ENCODE results near the gene HMGB2. TPM values are rescaled to one million over a fixed set of nuclear protein-coding genes. Genes with fewer than 3 reads are reported as not detected.

Gene HMGB2
- total RNA-seq, 1 experiment from 2014 or later = 326 TPM

GRCh38 chr4:173370130-173370476 is 35.9 kb upstream of the HMGB2 start:
- Mint-ChIP-seq H3K9me3 (ENCODE audit: unreplicated experiment) (no peaks in the 10 kb centered on the region), H3K4me1 (ENCODE audit: low read depth, unreplicated experiment) (peaks cover 6% of the 10 kb centered on the region), H3K4me3 (ENCODE audit: unreplicated experiment) (peak overlapping the region; percentile 85), H3K27ac (ENCODE audit: unreplicated experiment) (peak overlapping the region; percentile 83), H3K27me3 (ENCODE audit: insufficient read depth, unreplicated experiment) (peaks cover 2% of the 10 kb centered on the region), H3K36me3 (ENCODE audit: insufficient read depth, unreplicated experiment) (peaks cover 11% of the 10 kb centered on the region)
- H3K36me3 ChIP-seq (ENCODE audit: control insufficient read depth, insufficient read depth, low read length) = no peaks in the 10 kb centered on the region
- no peaks in the 10 kb centered on the region for H3K27me3 ChIP-seq (replicated peaks; ENCODE audit: control insufficient read depth, insufficient read depth, low read length)
- BruUV-seq (replicated peaks) = no TSS peak
- no peaks in the 10 kb centered on the region for H3K9me3 ChIP-seq
- DNase-seq = no peak
- POLR2A ChIA-PET = interaction anchor here (1.0 to 4.0 kb wide), 6 partner anchors 25 to 50 kb away, joined by 3 to 113 read pairs (median 7); partner anchors contain the start of gene HMGB2
- H3K4me3 ChIP-seq (ENCODE audit: low read depth, low read length) = peak overlapping the region; percentile 57
- 0 out of 2 replicates have a peak, but pooled peaks cover 3% of the 10 kb centered on the region for H3K4me1 ChIP-seq
- intact Hi-C loops (cut with micrococcal nuclease; ENCODE audit: unreplicated experiment) = loop anchor here (1.0 to 2.0 kb wide), 2 partner anchors 36 to 47 kb away; partner anchors contain the start of gene HMGB2
- CTCF ChIA-PET = interaction anchor here (0.6 to 2.0 kb wide), 8 partner anchors 9 to 124 kb away, joined by 3 to 20 read pairs (median 4); partner anchors contain the start of gene HMGB2
- TF ChIP-seq, protein P1, sequence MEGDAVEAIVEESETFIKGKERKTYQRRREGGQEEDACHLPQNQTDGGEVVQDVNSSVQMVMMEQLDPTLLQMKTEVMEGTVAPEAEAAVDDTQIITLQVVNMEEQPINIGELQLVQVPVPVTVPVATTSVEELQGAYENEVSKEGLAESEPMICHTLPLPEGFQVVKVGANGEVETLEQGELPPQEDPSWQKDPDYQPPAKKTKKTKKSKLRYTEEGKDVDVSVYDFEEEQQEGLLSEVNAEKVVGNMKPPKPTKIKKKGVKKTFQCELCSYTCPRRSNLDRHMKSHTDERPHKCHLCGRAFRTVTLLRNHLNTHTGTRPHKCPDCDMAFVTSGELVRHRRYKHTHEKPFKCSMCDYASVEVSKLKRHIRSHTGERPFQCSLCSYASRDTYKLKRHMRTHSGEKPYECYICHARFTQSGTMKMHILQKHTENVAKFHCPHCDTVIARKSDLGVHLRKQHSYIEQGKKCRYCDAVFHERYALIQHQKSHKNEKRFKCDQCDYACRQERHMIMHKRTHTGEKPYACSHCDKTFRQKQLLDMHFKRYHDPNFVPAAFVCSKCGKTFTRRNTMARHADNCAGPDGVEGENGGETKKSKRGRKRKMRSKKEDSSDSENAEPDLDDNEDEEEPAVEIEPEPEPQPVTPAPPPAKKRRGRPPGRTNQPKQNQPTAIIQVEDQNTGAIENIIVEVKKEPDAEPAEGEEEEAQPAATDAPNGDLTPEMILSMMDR (IDR thresholded peaks at IDR 0.05; ENCODE audit: insufficient read depth in 1 of 2, low read depth in 1 of 2, low read length in 1 of 2, severe bottlenecking in 1 of 2, unreplicated experiment in 1 of 2) = no peak

- Histone ChIP-seq H3K9me3 (no peaks in the 10 kb centered on the region), H3K4me1 (no peaks in the 10 kb centered on the region), H3K36me3 (ENCODE audit: control insufficient read depth, insufficient read depth, low read length) (no peaks in the 10 kb centered on the region), H3K27me3 (replicated peaks; ENCODE audit: control insufficient read depth, insufficient read depth, low read length) (no peaks in the 10 kb centered on the region), H3K4me3 (ENCODE audit: low read depth, low read length) (no peak overlapping the region)
- Mint-ChIP-seq H3K4me1 (ENCODE audit: low read depth, unreplicated experiment) (peaks cover under 1% of the 10 kb centered on the region), H3K9me3 (ENCODE audit: unreplicated experiment) (no peaks in the 10 kb centered on the region), H3K27ac (ENCODE audit: unreplicated experiment) (no peak overlapping the region), H3K4me3 (ENCODE audit: unreplicated experiment) (no peak overlapping the region), H3K27me3 (ENCODE audit: insufficient read depth, unreplicated experiment) (peaks cover 4% of the 10 kb centered on the region), H3K36me3 (ENCODE audit: insufficient read depth, unreplicated experiment) (peaks cover 11% of the 10 kb centered on the region)
- TF ChIP-seq, protein P1 (IDR thresholded peaks at IDR 0.05; ENCODE audit: insufficient read depth in 1 of 2, low read depth in 1 of 2, low read length in 1 of 2, severe bottlenecking in 1 of 2, unreplicated experiment in 1 of 2) = no peak
- ChIA-PET POLR2A (no interaction called here), CTCF (no interaction called here)
- intact Hi-C loops (cut with micrococcal nuclease; ENCODE audit: unreplicated experiment) = no loop called here
- no peak for DNase-seq
- BruUV-seq (replicated peaks) = no TSS peak
Measured at GRCh38 chr4:173367946-173368345, 33.8 kb upstream of the HMGB2 start.

DNA sequence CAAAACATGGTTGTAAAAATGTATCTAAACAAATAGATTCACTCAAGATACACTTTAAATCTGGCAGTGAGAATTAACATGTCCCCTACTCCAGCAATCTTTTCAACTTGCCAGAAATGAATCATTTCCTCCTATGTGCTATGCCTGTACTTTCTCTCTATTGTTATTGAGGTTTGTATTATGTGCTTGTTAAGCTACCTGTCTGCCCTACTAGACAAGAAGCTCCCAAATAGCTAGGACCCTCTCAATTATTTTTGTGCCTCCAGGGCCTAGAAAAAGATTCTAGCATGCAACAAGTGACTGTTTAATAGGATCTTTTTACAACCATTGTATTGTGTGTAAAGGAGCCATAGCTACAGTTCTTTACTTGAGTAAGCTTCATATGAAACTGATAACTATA is 33.1 kb upstream of the HMGB2 start:
- no TSS peak for BruUV-seq (replicated peaks)
- H3K27ac Mint-ChIP-seq (ENCODE audit: unreplicated experiment) = no peak overlapping the region
- no peak overlapping the region for H3K4me3 Mint-ChIP-seq (ENCODE audit: unreplicated experiment)
- Histone ChIP-seq H3K4me3 (ENCODE audit: low read depth, low read length) (no peak overlapping the region), H3K27me3 (replicated peaks; ENCODE audit: control insufficient read depth, insufficient read depth, low read length) (no peaks in the 10 kb centered on the region), H3K4me1 (no peaks in the 10 kb centered on the region), H3K36me3 (ENCODE audit: control insufficient read depth, insufficient read depth, low read length) (no peaks in the 10 kb centered on the region), H3K9me3 (no peaks in the 10 kb centered on the region)
- POLR2A ChIA-PET = no interaction called here
- no peaks in the 10 kb centered on the region for H3K4me1 Mint-ChIP-seq (ENCODE audit: low read depth, unreplicated experiment)
- H3K36me3 Mint-ChIP-seq (ENCODE audit: insufficient read depth, unreplicated experiment) = peaks cover 11% of the 10 kb centered on the region
- TF ChIP-seq, protein P1 (IDR thresholded peaks at IDR 0.05; ENCODE audit: insufficient read depth in 1 of 2, low read depth in 1 of 2, low read length in 1 of 2, severe bottlenecking in 1 of 2, unreplicated experiment in 1 of 2) = no peak
- CTCF ChIA-PET = no interaction called here
- DNase-seq = no peak
- intact Hi-C loops (cut with micrococcal nuclease; ENCODE audit: unreplicated experiment) = no loop called here
- H3K9me3 Mint-ChIP-seq (ENCODE audit: unreplicated experiment) = no peaks in the 10 kb centered on the region
- peaks cover 4% of the 10 kb centered on the region for H3K27me3 Mint-ChIP-seq (ENCODE audit: insufficient read depth, unreplicated experiment)

Measured in Caco-2 (cell line).